CD4-positive, alpha-beta T cell (primary cell): ENCODE measurements around the gene GRIPAP1. TPM values are rescaled to one million over a fixed set of nuclear protein-coding genes. Genes with fewer than 3 reads are reported as not detected.

Source experiments
- ATAC-seq: fragments of 200-7000 bp; cut with Tn5 transposase; one replicate; pipeline ENCODE4 v1.10.0; 2022; ENCODE audit warnings: mild to moderate bottlenecking; ENCODE audit not compliant: poor library complexity
- CTCF ChIA-PET: fragments of 350-600 bp; sonication (Branson Sonifier 250); formaldehyde crosslinking; loops from one replicate; lab custom pipeline; 2021; ENCODE audit warnings: antibody characterized with exemption, inconsistent platforms; lab: Charles Lee
- POLR2A ChIA-PET: fragments of 350-600 bp; sonication (Branson Sonifier 250); formaldehyde crosslinking; loops from one replicate; lab custom pipeline; 2021; ENCODE audit warnings: antibody characterized with exemption, inconsistent platforms; lab: Charles Lee
- DNase-seq, 14 experiments: peaks; one replicate each; pipeline ENCODE4 v3.0.0-alpha.2; 2013 to 2020; ENCODE audit warnings: mixed read lengths in 2 of 14
- H3K27ac ChIP-seq, 2 donors: one replicate each; pipeline versions ENCODE4 v1.5.1 to v1.7.0; 2013; ENCODE audit warnings: low read length in 2 of 2, low read depth in 1 of 2, mild to moderate bottlenecking in 1 of 2
- H3K27me3 ChIP-seq, 2 experiments: 1 replicate in 1 of 2; 2 replicates in 1 of 2; pipeline versions ENCODE4 v1.6.1 to v1.7.0; 2013; ENCODE audit warnings: low read length in 2 of 2, control low read depth in 1 of 2, mild to moderate bottlenecking in 1 of 2, moderate library complexity in 1 of 2; ENCODE audit not compliant: insufficient read depth in 2 of 2, control insufficient read depth in 1 of 2
- H3K36me3 ChIP-seq: one replicate; pipeline ENCODE4 v1.6.1; 2013; ENCODE audit warnings: low read length, control low read depth; ENCODE audit not compliant: insufficient read depth
- H3K4me1 ChIP-seq: one replicate; pipeline ENCODE4 v1.6.1; 2013; ENCODE audit warnings: low read length, control low read depth; ENCODE audit not compliant: insufficient read depth
- H3K4me3 ChIP-seq: one replicate; pipeline ENCODE4 v1.5.1; 2013; ENCODE audit warnings: mild to moderate bottlenecking, low read length, moderate library complexity
- H3K9me3 ChIP-seq, 2 experiments: 1 replicate in 1 of 2; 2 replicates in 1 of 2; pipeline versions ENCODE4 v1.6.1 to v1.7.0; 2013; ENCODE audit warnings: low read length in 2 of 2, mild to moderate bottlenecking in 2 of 2, control low read depth in 1 of 2, moderate library complexity in 1 of 2; ENCODE audit not compliant: control insufficient read depth in 1 of 2, insufficient read depth in 1 of 2
- H3K27ac Mint-ChIP-seq: one replicate; pipeline ENCODE4 v1.8.0; 2020; ENCODE audit warnings: mixed read lengths
- H3K27me3 Mint-ChIP-seq: one replicate; pipeline ENCODE4 v1.8.0; 2021; ENCODE audit warnings: mixed read lengths
- H3K36me3 Mint-ChIP-seq: one replicate; pipeline ENCODE4 v1.8.0; 2021; ENCODE audit warnings: low read depth, mixed read lengths
- H3K4me1 Mint-ChIP-seq: one replicate; pipeline ENCODE4 v1.8.0; 2021; ENCODE audit warnings: low read depth, mixed read lengths
- H3K4me3 Mint-ChIP-seq: one replicate; pipeline ENCODE4 v1.8.0; 2020; ENCODE audit warnings: mild to moderate bottlenecking, mixed read lengths
- H3K9me3 Mint-ChIP-seq: one replicate; pipeline ENCODE4 v1.8.0; 2020; ENCODE audit warnings: mixed read lengths
- intact Hi-C, 2 experiments: fragments of 100-400 bp; cut with DNase I in 1 of 2; cut with micrococcal nuclease in 1 of 2; formaldehyde crosslinking; loops; one replicate each; pipeline versions ENCODE4 v1.15.1 to v1.9.0; 2023 to 2025; cut with DNase I, micrococcal nuclease
- total RNA-seq, 174 experiments: library from RNA in 2 of 174; stranded (reverse) in 2 of 174; gene quantifications; one replicate each; pipeline ENCODE4 v1.2.3 and lab custom pipeline; 2021 to 2026
- TF ChIP-seq, protein P1 (sequence below): fragments of 200-600 bp; IDR thresholded peaks from one replicate; pipeline ENCODE4 v1.8.0; 2022; ENCODE audit warnings: antibody characterized with exemption, mild to moderate bottlenecking

The GRIPAP1 gene
- total RNA-seq, 2 experiments from 2014 or later = 100 to 101 TPM

DNA sequence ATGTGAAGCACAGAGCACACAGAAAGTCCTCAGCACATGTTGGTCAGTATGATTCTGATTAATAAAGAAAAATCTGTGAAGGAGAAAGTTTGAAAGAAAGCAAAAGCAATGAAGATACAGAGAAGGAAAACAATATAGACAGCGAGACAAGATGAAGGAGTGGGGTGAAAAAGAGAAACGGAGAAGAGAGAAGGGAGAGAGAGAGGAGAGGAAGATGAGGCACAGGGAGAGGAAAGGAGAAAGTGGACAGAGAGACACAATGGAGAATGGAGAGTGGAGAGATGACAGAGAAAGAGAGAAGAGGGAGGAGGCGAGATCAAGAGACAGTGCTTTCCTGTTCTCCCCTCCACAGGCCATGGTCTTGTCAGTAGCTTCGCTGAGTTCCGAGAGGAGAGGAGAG, 26.5 kb downstream of the GRIPAP1 start:
- Histone ChIP-seq H3K27ac (no peak overlapping the region), H3K36me3 (peaks cover 22% of the 10 kb centered on the region), H3K9me3 (no peaks in the 10 kb centered on the region), H3K27me3 (no peaks in the 10 kb centered on the region), H3K4me1 (peaks cover 16% of the 10 kb centered on the region), H3K4me3 (no peak overlapping the region)
- TF ChIP-seq, protein P1, sequence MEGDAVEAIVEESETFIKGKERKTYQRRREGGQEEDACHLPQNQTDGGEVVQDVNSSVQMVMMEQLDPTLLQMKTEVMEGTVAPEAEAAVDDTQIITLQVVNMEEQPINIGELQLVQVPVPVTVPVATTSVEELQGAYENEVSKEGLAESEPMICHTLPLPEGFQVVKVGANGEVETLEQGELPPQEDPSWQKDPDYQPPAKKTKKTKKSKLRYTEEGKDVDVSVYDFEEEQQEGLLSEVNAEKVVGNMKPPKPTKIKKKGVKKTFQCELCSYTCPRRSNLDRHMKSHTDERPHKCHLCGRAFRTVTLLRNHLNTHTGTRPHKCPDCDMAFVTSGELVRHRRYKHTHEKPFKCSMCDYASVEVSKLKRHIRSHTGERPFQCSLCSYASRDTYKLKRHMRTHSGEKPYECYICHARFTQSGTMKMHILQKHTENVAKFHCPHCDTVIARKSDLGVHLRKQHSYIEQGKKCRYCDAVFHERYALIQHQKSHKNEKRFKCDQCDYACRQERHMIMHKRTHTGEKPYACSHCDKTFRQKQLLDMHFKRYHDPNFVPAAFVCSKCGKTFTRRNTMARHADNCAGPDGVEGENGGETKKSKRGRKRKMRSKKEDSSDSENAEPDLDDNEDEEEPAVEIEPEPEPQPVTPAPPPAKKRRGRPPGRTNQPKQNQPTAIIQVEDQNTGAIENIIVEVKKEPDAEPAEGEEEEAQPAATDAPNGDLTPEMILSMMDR = no peak
- CTCF ChIA-PET = no interaction called here
- Mint-ChIP-seq H3K4me3 (no peak overlapping the region), H3K27me3 (no peaks in the 10 kb centered on the region), H3K36me3 (peaks cover 49% of the 10 kb centered on the region), H3K9me3 (no peaks in the 10 kb centered on the region), H3K4me1 (peaks cover 17% of the 10 kb centered on the region), H3K27ac (no peak overlapping the region)
- intact Hi-C loops = no loop called here
- DNase-seq (no peak), ATAC-seq (no peak)
- POLR2A ChIA-PET = no interaction called here

DNA sequence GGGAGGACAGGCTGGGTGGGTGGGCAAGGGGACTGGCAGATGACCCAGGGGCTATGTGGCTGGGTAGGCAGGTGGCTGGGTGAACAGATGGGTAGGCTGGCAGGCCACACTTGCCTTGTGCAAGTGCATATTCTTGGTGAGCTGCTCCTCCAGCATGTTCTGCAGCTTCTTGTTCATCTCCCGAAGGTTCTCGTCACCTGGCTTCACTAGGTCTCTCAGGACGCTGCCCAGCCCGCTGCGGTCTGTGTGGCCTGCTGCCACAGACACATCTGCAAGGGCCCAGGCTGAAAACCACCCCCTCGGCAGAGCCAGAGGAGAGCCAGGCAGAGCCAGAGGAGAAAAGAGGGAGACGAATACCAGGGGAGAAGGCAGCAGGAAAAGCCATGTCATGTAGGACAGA, 27.0 kb downstream of the GRIPAP1 start:
- intact Hi-C loops = no loop called here
- Mint-ChIP-seq H3K27me3 (no peaks in the 10 kb centered on the region), H3K27ac (no peak overlapping the region)

DNA sequence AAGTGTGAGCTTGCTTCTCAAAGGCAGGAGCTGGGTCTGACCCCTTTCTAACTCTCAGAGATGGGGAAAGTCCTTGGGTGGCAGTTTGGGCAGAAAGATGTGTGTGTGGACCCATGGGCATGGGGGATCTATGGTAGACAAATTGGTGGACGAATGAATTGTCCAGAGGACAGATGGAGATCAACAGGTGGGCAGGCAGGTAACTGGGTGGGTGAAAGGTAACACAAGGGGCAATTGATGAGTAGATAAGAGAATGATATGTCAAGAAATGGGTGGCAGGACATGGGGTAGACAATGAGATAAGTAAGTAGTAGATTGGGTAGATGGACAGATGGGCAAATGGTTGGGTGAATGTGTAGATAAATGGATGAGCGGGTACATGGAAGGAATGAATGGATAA, 27.5 kb downstream of the GRIPAP1 start:
- Histone ChIP-seq H3K4me1 (peaks cover 16% of the 10 kb centered on the region), H3K9me3 (no peaks in the 10 kb centered on the region), H3K27ac (no peak overlapping the region), H3K27me3 (no peaks in the 10 kb centered on the region), H3K4me3 (no peak overlapping the region), H3K36me3 (peaks cover 20% of the 10 kb centered on the region)
- no peak for ATAC-seq
- Mint-ChIP-seq H3K4me1 (peaks cover 17% of the 10 kb centered on the region), H3K27me3 (no peaks in the 10 kb centered on the region), H3K9me3 (no peaks in the 10 kb centered on the region), H3K36me3 (peaks cover 42% of the 10 kb centered on the region), H3K4me3 (no peak overlapping the region), H3K27ac (no peak overlapping the region)
- no peak for DNase-seq
- ChIA-PET CTCF (no interaction called here), POLR2A (interaction anchor here (0.8 kb wide), 1 partner anchor 16 kb away, joined by 4 read pairs; no protein-coding TSS in a partner anchor)
- TF ChIP-seq, protein P1 = no peak
- intact Hi-C loops = no loop called here

More for the DNA sequence above, 27.0 kb downstream of the GRIPAP1 start:
- no peak for ATAC-seq
- DNase-seq = no peak
- H3K9me3 Mint-ChIP-seq = no peaks in the 10 kb centered on the region
- Histone ChIP-seq H3K4me3 (no peak overlapping the region), H3K9me3 (no peaks in the 10 kb centered on the region), H3K4me1 (peaks cover 16% of the 10 kb centered on the region), H3K36me3 (peaks cover 20% of the 10 kb centered on the region), H3K27ac (no peak overlapping the region), H3K27me3 (no peaks in the 10 kb centered on the region)
- POLR2A ChIA-PET = interaction anchor here (0.8 kb wide), 1 partner anchor 16 kb away, joined by 4 read pairs; no protein-coding TSS in a partner anchor
- H3K4me1 Mint-ChIP-seq = peaks cover 17% of the 10 kb centered on the region
- CTCF ChIA-PET = no interaction called here
- H3K4me3 Mint-ChIP-seq = no peak overlapping the region
- TF ChIP-seq, protein P1 = no peak
- H3K36me3 Mint-ChIP-seq = peaks cover 44% of the 10 kb centered on the region
